ENCODE measurements around the gene OGDH. TPM values are rescaled to one million over a fixed set of nuclear protein-coding genes. Genes with fewer than 3 reads are reported as not detected.

The OGDH gene
- total RNA-seq, 1 experiment from 2014 or later = 69.1 TPM

GRCh38 chr7:44667190-44667589, 60.8 kb downstream of the OGDH start:
- Histone ChIP-seq H3K4me2 (ENCODE audit: low read length) (no peak overlapping the region), H3K9me3 (ENCODE audit: control insufficient read depth in 1 of 2, insufficient read depth in 1 of 2, low read depth in 1 of 2, low read length in 2 of 2) (no peaks in the 10 kb centered on the region), H3K36me3 (ENCODE audit: control insufficient read depth in 1 of 2, insufficient read depth in 2 of 2, low read length in 2 of 2) (no peaks in the 10 kb centered on the region; a peak in 1 of 4 replicates), H3K79me2 (ENCODE audit: insufficient read depth, low read length) (no peaks in the 10 kb centered on the region; the same call in 1 of the 2 replicates), H3K4me3 (replicated peaks in 1 of 2; ENCODE audit: low read depth in 1 of 2, low read length in 2 of 2) (no peak overlapping the region), H3K9me2 (ENCODE audit: insufficient read depth) (no peaks in the 10 kb centered on the region), H3K27ac (ENCODE audit: low read depth, low read length) (no peak overlapping the region), H3K27me3 (ENCODE audit: insufficient read depth, low read length) (no peaks in the 10 kb centered on the region), H4K20me1 (ENCODE audit: insufficient read depth) (no peaks in the 10 kb centered on the region), H3K4me1 (ENCODE audit: control insufficient read depth in 1 of 2, insufficient read depth in 2 of 2, low read length in 2 of 2) (no peaks in the 10 kb centered on the region), H2AFZ (ENCODE audit: low read depth, low read length, poor library complexity, severe bottlenecking) (no peak overlapping the region), H3K9ac (ENCODE audit: low read length) (no peak overlapping the region)
- RAD21 ChIA-PET (ENCODE audit: low non-redundant PET in 1 of 2, low total read pairs in 2 of 2, uncharacterized antibody in 2 of 2, unreplicated experiment in 2 of 2) = no interaction called here
- TF ChIP-seq REST (IDR thresholded peaks at IDR 0.05; ENCODE audit: low read depth) = no peak
- no peak for TF ChIP-seq SP1 (IDR thresholded peaks at IDR 0.05; ENCODE audit: low read depth)
- TF ChIP-seq ZNF274 (IDR thresholded peaks at IDR 0.05; ENCODE audit: low read depth, low read length) = no peak
- no peak for TF ChIP-seq CEBPB (IDR thresholded peaks at IDR 0.05; ENCODE audit: low read depth)
- no peak for TF ChIP-seq POLR2AphosphoS5 (IDR thresholded peaks at IDR 0.05; ENCODE audit: low read depth, low read length)
- TF ChIP-seq CBX3 (IDR thresholded peaks at IDR 0.05; ENCODE audit: low read depth) = no peak
- no peak for TF ChIP-seq FOSL1 (IDR thresholded peaks at IDR 0.05; ENCODE audit: low read depth)
- no peak for TF ChIP-seq MAX (IDR thresholded peaks at IDR 0.05)
- TF ChIP-seq ELF1 (IDR thresholded peaks at IDR 0.05; ENCODE audit: borderline replicate concordance, low read depth) = no peak
- TF ChIP-seq ATF3 (IDR thresholded peaks at IDR 0.05) = no peak
- no peak for TF ChIP-seq POLR2A (IDR thresholded peaks at IDR 0.05; ENCODE audit: borderline replicate concordance, extremely low read depth, insufficient read depth, insufficient read length)
- no peak for TF ChIP-seq JUND (IDR thresholded peaks at IDR 0.05)
- TF ChIP-seq EZH2 (IDR thresholded peaks at IDR 0.05) = no peak
- no peak for TF ChIP-seq ZBTB33 (IDR thresholded peaks at IDR 0.05; ENCODE audit: extremely low read depth, insufficient replicate concordance, low read length)
- TF ChIP-seq EZH2phosphoT487 (IDR thresholded peaks at IDR 0.05; ENCODE audit: borderline replicate concordance) = no peak
- TF ChIP-seq ZFX (IDR thresholded peaks at IDR 0.05) = no peak
- no peak for TF ChIP-seq RAD21 (IDR thresholded peaks at IDR 0.05; ENCODE audit: low read depth)
- TF ChIP-seq SIN3A (IDR thresholded peaks at IDR 0.05; ENCODE audit: low read depth) = no peak
- TF ChIP-seq SRF (IDR thresholded peaks at IDR 0.05; ENCODE audit: low read depth) = no peak
- BruUV-seq (replicated peaks) = no TSS peak
- DNase-seq (ENCODE audit: low read depth, low spot score) (no peak), ATAC-seq (no peak)
- POLR2A ChIA-PET = no interaction called here
- intact Hi-C loops (cut with micrococcal nuclease) = no loop called here
- CTCF ChIA-PET = no interaction called here

Measured in HCT116 (cell line).